Measurements from ENCODE around the gene FIGNL1. TPM values are rescaled to one million over a fixed set of nuclear protein-coding genes. Genes with fewer than 3 reads are reported as not detected.

FIGNL1 gene
- total RNA-seq, 1 experiment from 2014 or later, result 28.1 TPM

DNA sequence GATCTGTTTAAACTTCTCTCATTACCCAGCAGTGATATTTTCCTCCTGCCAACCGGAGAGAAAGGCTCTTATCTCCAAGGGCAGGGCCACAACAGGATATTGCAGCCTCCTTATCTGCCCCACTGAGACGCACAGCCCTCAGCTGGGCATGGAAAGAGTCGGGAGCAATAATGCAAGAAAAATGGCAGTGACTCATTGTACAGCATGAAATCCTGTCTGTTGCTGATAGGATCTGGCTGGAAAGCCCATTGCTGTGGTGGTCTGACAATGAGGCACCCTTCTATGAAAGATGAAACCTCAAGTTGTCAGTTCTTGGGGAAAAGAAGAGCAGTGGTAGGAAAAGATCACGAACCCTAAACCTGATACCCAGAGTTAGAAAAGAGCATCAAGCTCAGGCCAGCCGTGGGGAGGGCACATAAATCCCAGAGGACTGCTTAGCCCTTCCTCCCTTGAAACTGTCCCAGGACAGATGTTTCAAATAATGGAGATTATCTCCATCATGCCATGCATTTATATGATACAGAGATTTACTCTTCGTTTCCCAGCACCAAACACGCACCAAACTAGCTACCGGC, 47.0 kb upstream of the FIGNL1 start:
- Histone ChIP-seq H3K36me3 (ENCODE audit: control insufficient read depth in 1 of 2, insufficient read depth in 2 of 2, low read length in 2 of 2) (no peaks in the 10 kb centered on the region), H3K27me3 (ENCODE audit: insufficient read depth, low read length) (peaks cover 13% of the 10 kb centered on the region; the same call in 1 of the 2 replicates), H3K4me1 (ENCODE audit: control insufficient read depth in 1 of 2, insufficient read depth in 2 of 2, low read length in 2 of 2) (no peaks in the 10 kb centered on the region), H3K79me2 (ENCODE audit: insufficient read depth, low read length) (no peaks in the 10 kb centered on the region), H2AFZ (ENCODE audit: low read depth, low read length, poor library complexity, severe bottlenecking) (no peak overlapping the region), H3K9me2 (ENCODE audit: insufficient read depth) (no peaks in the 10 kb centered on the region), H3K4me2 (ENCODE audit: low read length) (no peak overlapping the region), H3K9me3 (ENCODE audit: control insufficient read depth in 1 of 2, insufficient read depth in 1 of 2, low read depth in 1 of 2, low read length in 2 of 2) (no peaks in the 10 kb centered on the region), H3K4me3 (replicated peaks in 1 of 2; ENCODE audit: low read depth in 1 of 2, low read length in 2 of 2) (no peak overlapping the region), H4K20me1 (ENCODE audit: insufficient read depth) (no peaks in the 10 kb centered on the region), H3K9ac (ENCODE audit: low read length) (no peak overlapping the region), H3K27ac (ENCODE audit: low read depth, low read length) (no peak overlapping the region)
- ChIA-PET CTCF (no interaction called here), RAD21 (ENCODE audit: low non-redundant PET in 1 of 2, low total read pairs in 2 of 2, uncharacterized antibody in 2 of 2, unreplicated experiment in 2 of 2) (no interaction called here), POLR2A (no interaction called here)
- TF ChIP-seq ZBTB33 (IDR thresholded peaks at IDR 0.05; ENCODE audit: extremely low read depth, insufficient replicate concordance, low read length), result no peak
- no peak for TF ChIP-seq EZH2phosphoT487 (IDR thresholded peaks at IDR 0.05; ENCODE audit: borderline replicate concordance)
- no peak for TF ChIP-seq CBX3 (IDR thresholded peaks at IDR 0.05; ENCODE audit: low read depth)
- no peak for TF ChIP-seq SP1 (IDR thresholded peaks at IDR 0.05; ENCODE audit: low read depth)
- TF ChIP-seq, protein P1, sequence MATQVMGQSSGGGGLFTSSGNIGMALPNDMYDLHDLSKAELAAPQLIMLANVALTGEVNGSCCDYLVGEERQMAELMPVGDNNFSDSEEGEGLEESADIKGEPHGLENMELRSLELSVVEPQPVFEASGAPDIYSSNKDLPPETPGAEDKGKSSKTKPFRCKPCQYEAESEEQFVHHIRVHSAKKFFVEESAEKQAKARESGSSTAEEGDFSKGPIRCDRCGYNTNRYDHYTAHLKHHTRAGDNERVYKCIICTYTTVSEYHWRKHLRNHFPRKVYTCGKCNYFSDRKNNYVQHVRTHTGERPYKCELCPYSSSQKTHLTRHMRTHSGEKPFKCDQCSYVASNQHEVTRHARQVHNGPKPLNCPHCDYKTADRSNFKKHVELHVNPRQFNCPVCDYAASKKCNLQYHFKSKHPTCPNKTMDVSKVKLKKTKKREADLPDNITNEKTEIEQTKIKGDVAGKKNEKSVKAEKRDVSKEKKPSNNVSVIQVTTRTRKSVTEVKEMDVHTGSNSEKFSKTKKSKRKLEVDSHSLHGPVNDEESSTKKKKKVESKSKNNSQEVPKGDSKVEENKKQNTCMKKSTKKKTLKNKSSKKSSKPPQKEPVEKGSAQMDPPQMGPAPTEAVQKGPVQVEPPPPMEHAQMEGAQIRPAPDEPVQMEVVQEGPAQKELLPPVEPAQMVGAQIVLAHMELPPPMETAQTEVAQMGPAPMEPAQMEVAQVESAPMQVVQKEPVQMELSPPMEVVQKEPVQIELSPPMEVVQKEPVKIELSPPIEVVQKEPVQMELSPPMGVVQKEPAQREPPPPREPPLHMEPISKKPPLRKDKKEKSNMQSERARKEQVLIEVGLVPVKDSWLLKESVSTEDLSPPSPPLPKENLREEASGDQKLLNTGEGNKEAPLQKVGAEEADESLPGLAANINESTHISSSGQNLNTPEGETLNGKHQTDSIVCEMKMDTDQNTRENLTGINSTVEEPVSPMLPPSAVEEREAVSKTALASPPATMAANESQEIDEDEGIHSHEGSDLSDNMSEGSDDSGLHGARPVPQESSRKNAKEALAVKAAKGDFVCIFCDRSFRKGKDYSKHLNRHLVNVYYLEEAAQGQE (IDR thresholded peaks at IDR 0.05; ENCODE audit: low read depth), result no peak
- no peak for TF ChIP-seq POLR2AphosphoS5 (IDR thresholded peaks at IDR 0.05; ENCODE audit: low read depth, low read length)
- no peak for TF ChIP-seq ZFX (IDR thresholded peaks at IDR 0.05)
- TF ChIP-seq JUND (IDR thresholded peaks at IDR 0.05), result no peak
- TF ChIP-seq ATF3 (IDR thresholded peaks at IDR 0.05), result no peak
- TF ChIP-seq, protein P2, sequence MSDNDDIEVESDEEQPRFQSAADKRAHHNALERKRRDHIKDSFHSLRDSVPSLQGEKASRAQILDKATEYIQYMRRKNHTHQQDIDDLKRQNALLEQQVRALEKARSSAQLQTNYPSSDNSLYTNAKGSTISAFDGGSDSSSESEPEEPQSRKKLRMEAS (IDR thresholded peaks at IDR 0.05), result no peak
- TF ChIP-seq ZNF274 (IDR thresholded peaks at IDR 0.05; ENCODE audit: low read depth, low read length), result no peak
- no peak for TF ChIP-seq POLR2A (IDR thresholded peaks at IDR 0.05; ENCODE audit: borderline replicate concordance, extremely low read depth, insufficient read depth, insufficient read length)
- TF ChIP-seq CTCF (IDR thresholded peaks at IDR 0.05 in 2 of 3, conservative IDR thresholded peaks at IDR 0.05 in 1 of 3; ENCODE audit: borderline replicate concordance in 1 of 3, insufficient read depth in 1 of 3, low read depth in 2 of 3, low read length in 2 of 3), result no peak
- TF ChIP-seq TCF7L2 (IDR thresholded peaks at IDR 0.05; ENCODE audit: borderline replicate concordance, extremely low read depth, insufficient read depth, insufficient read length), result no peak
- no peak for TF ChIP-seq EGR1 (IDR thresholded peaks at IDR 0.05; ENCODE audit: low read depth)
- TF ChIP-seq RAD21 (IDR thresholded peaks at IDR 0.05; ENCODE audit: low read depth), result no peak
- no peak for TF ChIP-seq EZH2 (IDR thresholded peaks at IDR 0.05)
- TF ChIP-seq ELF1 (IDR thresholded peaks at IDR 0.05; ENCODE audit: borderline replicate concordance, low read depth), result no peak
- TF ChIP-seq SRF (IDR thresholded peaks at IDR 0.05; ENCODE audit: low read depth), result no peak
- no peak for TF ChIP-seq CEBPB (IDR thresholded peaks at IDR 0.05; ENCODE audit: low read depth)
- no TSS peak for BruUV-seq (replicated peaks)
- ATAC-seq (no peak), DNase-seq (ENCODE audit: low read depth, low spot score) (no peak)
- intact Hi-C loops (cut with micrococcal nuclease), result no loop called here

Data from HCT116 (cell line).